ENCODE data around the gene TNS1.

TNS1 gene

GRCh38 chr2:217975626-217976025 is 27.2 kb downstream of the TNS1 start:
- Histone ChIP-seq H3K9ac (ENCODE audit: low read length in 5 of 5) (no peak overlapping the region), H3K27ac (ENCODE audit: low read depth, low read length) (peak overlapping the region; percentile 23), H3K36me3 (ENCODE audit: control insufficient read depth in 5 of 5, insufficient read depth in 5 of 5, low read length in 5 of 5) (peaks cover 4 to 26% (median 11%) of the 10 kb centered on the region in 5 donors), H3K27me3 (ENCODE audit: control insufficient read depth in 5 of 5, insufficient read depth in 4 of 5, low read length in 5 of 5) (no peaks in the 10 kb centered on the region), H3K4me3 (ENCODE audit: low read depth in 1 of 5, low read length in 5 of 5) (no peak overlapping the region), H3K9me3 (ENCODE audit: control insufficient read depth in 5 of 5, low read length in 5 of 5) (no peaks in the 10 kb centered on the region), H3K4me1 (ENCODE audit: control insufficient read depth in 5 of 5, insufficient read depth in 5 of 5, low read length in 5 of 5) (peaks cover 8 to 58% (median 41%) of the 10 kb centered on the region in 5 donors)

- H3K4me3 ChIP-seq (ENCODE audit: low read depth in 1 of 5, low read length in 5 of 5) = no peak overlapping the region
- H3K27me3 ChIP-seq (ENCODE audit: control insufficient read depth in 5 of 5, insufficient read depth in 4 of 5, low read length in 5 of 5) = no peaks in the 10 kb centered on the region
- peaks cover 6 to 47% (median 30%) of the 10 kb centered on the region in 5 donors for H3K4me1 ChIP-seq (ENCODE audit: control insufficient read depth in 5 of 5, insufficient read depth in 5 of 5, low read length in 5 of 5)
- no peaks in the 10 kb centered on the region for H3K9me3 ChIP-seq (ENCODE audit: control insufficient read depth in 5 of 5, low read length in 5 of 5)
- H3K36me3 ChIP-seq (ENCODE audit: control insufficient read depth in 5 of 5, insufficient read depth in 5 of 5, low read length in 5 of 5) = peaks cover 4 to 24% (median 13%) of the 10 kb centered on the region in 5 donors
- H3K9ac ChIP-seq (ENCODE audit: low read length in 5 of 5) = no peak overlapping the region
- peak overlapping the region; percentile 35 for H3K27ac ChIP-seq (ENCODE audit: low read depth, low read length)
These were observed 28.3 kb downstream of the TNS1 start for GRCh38 chr2:217974389-217975005.

GRCh38 chr2:217973008-217973787 is 29.6 kb downstream of the TNS1 start:
- Histone ChIP-seq H3K27me3 (ENCODE audit: control insufficient read depth in 5 of 5, insufficient read depth in 4 of 5, low read length in 5 of 5) (no peaks in the 10 kb centered on the region), H3K9me3 (ENCODE audit: control insufficient read depth in 5 of 5, low read length in 5 of 5) (no peaks in the 10 kb centered on the region), H3K27ac (ENCODE audit: low read depth, low read length) (peak overlapping the region; percentile 35), H3K36me3 (ENCODE audit: control insufficient read depth in 5 of 5, insufficient read depth in 5 of 5, low read length in 5 of 5) (peaks cover 4 to 24% (median 13%) of the 10 kb centered on the region in 5 donors), H3K4me1 (ENCODE audit: control insufficient read depth in 5 of 5, insufficient read depth in 5 of 5, low read length in 5 of 5) (peaks cover 2 to 38% (median 20%) of the 10 kb centered on the region in 5 donors), H3K4me3 (ENCODE audit: low read depth in 1 of 5, low read length in 5 of 5) (no peak overlapping the region), H3K9ac (ENCODE audit: low read length in 5 of 5) (no peak overlapping the region)

- H3K27ac ChIP-seq (ENCODE audit: low read depth, low read length) = peak overlapping the region; percentile 33
- no peak overlapping the region for H3K4me3 ChIP-seq (ENCODE audit: low read depth in 1 of 5, low read length in 5 of 5)
- H3K9ac ChIP-seq (ENCODE audit: low read length in 5 of 5) = no peak overlapping the region
These were observed 30.3 kb downstream of the TNS1 start for GRCh38 chr2:217972490-217972889.

GRCh38 chr2:217972037-217972436 is 30.8 kb downstream of the TNS1 start:
- H3K9ac ChIP-seq (ENCODE audit: low read length in 5 of 5) = no peak overlapping the region
- no peaks in the 10 kb centered on the region for H3K27me3 ChIP-seq (ENCODE audit: control insufficient read depth in 5 of 5, insufficient read depth in 4 of 5, low read length in 5 of 5)
- H3K4me1 ChIP-seq (ENCODE audit: control insufficient read depth in 5 of 5, insufficient read depth in 5 of 5, low read length in 5 of 5) = peaks cover 2 to 38% (median 14%) of the 10 kb centered on the region in 5 donors
- no peak overlapping the region for H3K4me3 ChIP-seq (ENCODE audit: low read depth in 1 of 5, low read length in 5 of 5)
- H3K36me3 ChIP-seq (ENCODE audit: control insufficient read depth in 5 of 5, insufficient read depth in 5 of 5, low read length in 5 of 5) = peaks cover under 1 to 15% (median 9%) of the 10 kb centered on the region in 5 donors
- H3K9me3 ChIP-seq (ENCODE audit: control insufficient read depth in 5 of 5, low read length in 5 of 5) = no peaks in the 10 kb centered on the region
- H3K27ac ChIP-seq (ENCODE audit: low read depth, low read length) = peak overlapping the region; percentile 33

More at GRCh38 chr2:217972490-217972889, 30.3 kb downstream of the TNS1 start:
- H3K9me3 ChIP-seq (ENCODE audit: control insufficient read depth in 5 of 5, low read length in 5 of 5) = no peaks in the 10 kb centered on the region
- H3K4me1 ChIP-seq (ENCODE audit: control insufficient read depth in 5 of 5, insufficient read depth in 5 of 5, low read length in 5 of 5) = peaks cover 2 to 38% (median 14%) of the 10 kb centered on the region in 5 donors
- peaks cover 4 to 20% (median 10%) of the 10 kb centered on the region in 5 donors for H3K36me3 ChIP-seq (ENCODE audit: control insufficient read depth in 5 of 5, insufficient read depth in 5 of 5, low read length in 5 of 5)
- H3K27me3 ChIP-seq (ENCODE audit: control insufficient read depth in 5 of 5, insufficient read depth in 4 of 5, low read length in 5 of 5) = no peaks in the 10 kb centered on the region

GRCh38 chr2:217971166-217971565 is 31.6 kb downstream of the TNS1 start:
- Histone ChIP-seq H3K4me1 (ENCODE audit: control insufficient read depth in 5 of 5, insufficient read depth in 5 of 5, low read length in 5 of 5) (peaks cover 4 to 38% (median 20%) of the 10 kb centered on the region in 5 donors), H3K27ac (ENCODE audit: low read depth, low read length) (peak overlapping the region; percentile 6)

GRCh38 chr2:217970206-217970605 is 32.6 kb downstream of the TNS1 start:
- Histone ChIP-seq H3K36me3 (ENCODE audit: control insufficient read depth in 5 of 5, insufficient read depth in 5 of 5, low read length in 5 of 5) (peaks cover 0 to 13% (median 4%) of the 10 kb centered on the region in 5 donors), H3K9ac (ENCODE audit: low read length in 5 of 5) (no peak overlapping the region), H3K4me3 (ENCODE audit: low read depth in 1 of 5, low read length in 5 of 5) (no peak overlapping the region), H3K9me3 (ENCODE audit: control insufficient read depth in 5 of 5, low read length in 5 of 5) (no peaks in the 10 kb centered on the region), H3K4me1 (ENCODE audit: control insufficient read depth in 5 of 5, insufficient read depth in 5 of 5, low read length in 5 of 5) (peaks cover 8 to 42% (median 29%) of the 10 kb centered on the region in 5 donors), H3K27me3 (ENCODE audit: control insufficient read depth in 5 of 5, insufficient read depth in 4 of 5, low read length in 5 of 5) (no peaks in the 10 kb centered on the region), H3K27ac (ENCODE audit: low read depth, low read length) (peak overlapping the region; percentile 41)

More at GRCh38 chr2:217971166-217971565, 31.6 kb downstream of the TNS1 start:
- peaks cover 0 to 13% (median 7%) of the 10 kb centered on the region in 5 donors for H3K36me3 ChIP-seq (ENCODE audit: control insufficient read depth in 5 of 5, insufficient read depth in 5 of 5, low read length in 5 of 5)
- no peaks in the 10 kb centered on the region for H3K27me3 ChIP-seq (ENCODE audit: control insufficient read depth in 5 of 5, insufficient read depth in 4 of 5, low read length in 5 of 5)
- H3K4me3 ChIP-seq (ENCODE audit: low read depth in 1 of 5, low read length in 5 of 5) = no peak overlapping the region
- H3K9me3 ChIP-seq (ENCODE audit: control insufficient read depth in 5 of 5, low read length in 5 of 5) = no peaks in the 10 kb centered on the region
- H3K9ac ChIP-seq (ENCODE audit: low read length in 5 of 5) = no peak overlapping the region

- Histone ChIP-seq H3K9me3 (ENCODE audit: control insufficient read depth in 5 of 5, low read length in 5 of 5) (no peaks in the 10 kb centered on the region), H3K27me3 (ENCODE audit: control insufficient read depth in 5 of 5, insufficient read depth in 4 of 5, low read length in 5 of 5) (no peaks in the 10 kb centered on the region), H3K4me3 (ENCODE audit: low read depth in 1 of 5, low read length in 5 of 5) (no peak overlapping the region), H3K9ac (ENCODE audit: low read length in 5 of 5) (no peak overlapping the region), H3K36me3 (ENCODE audit: control insufficient read depth in 5 of 5, insufficient read depth in 5 of 5, low read length in 5 of 5) (peaks cover 0 to 13% (median 4%) of the 10 kb centered on the region in 5 donors), H3K4me1 (ENCODE audit: control insufficient read depth in 5 of 5, insufficient read depth in 5 of 5, low read length in 5 of 5) (peaks cover 8 to 44% (median 31%) of the 10 kb centered on the region in 5 donors), H3K27ac (ENCODE audit: low read depth, low read length) (peak overlapping the region; percentile 41)
These were observed 33.2 kb downstream of the TNS1 start for GRCh38 chr2:217969588-217969987.

- H3K4me3 ChIP-seq (ENCODE audit: low read depth in 1 of 5, low read length in 5 of 5) = no peak overlapping the region
- no peaks in the 10 kb centered on the region for H3K27me3 ChIP-seq (ENCODE audit: control insufficient read depth in 5 of 5, insufficient read depth in 4 of 5, low read length in 5 of 5)
- H3K9ac ChIP-seq (ENCODE audit: low read length in 5 of 5) = no peak overlapping the region
- peak overlapping the region; percentile 21 for H3K27ac ChIP-seq (ENCODE audit: low read depth, low read length)
- H3K9me3 ChIP-seq (ENCODE audit: control insufficient read depth in 5 of 5, low read length in 5 of 5) = no peaks in the 10 kb centered on the region
- H3K36me3 ChIP-seq (ENCODE audit: control insufficient read depth in 5 of 5, insufficient read depth in 5 of 5, low read length in 5 of 5) = peaks cover 0 to 13% (median 4%) of the 10 kb centered on the region in 5 donors
- H3K4me1 ChIP-seq (ENCODE audit: control insufficient read depth in 5 of 5, insufficient read depth in 5 of 5, low read length in 5 of 5) = peaks cover 9 to 43% (median 37%) of the 10 kb centered on the region in 5 donors
These were observed 34.8 kb downstream of the TNS1 start for GRCh38 chr2:217968023-217968422.

All from subcutaneous abdominal adipose tissue (tissue), 5 donors.